Measurements from ENCODE around the gene EXOC4.

DNA sequence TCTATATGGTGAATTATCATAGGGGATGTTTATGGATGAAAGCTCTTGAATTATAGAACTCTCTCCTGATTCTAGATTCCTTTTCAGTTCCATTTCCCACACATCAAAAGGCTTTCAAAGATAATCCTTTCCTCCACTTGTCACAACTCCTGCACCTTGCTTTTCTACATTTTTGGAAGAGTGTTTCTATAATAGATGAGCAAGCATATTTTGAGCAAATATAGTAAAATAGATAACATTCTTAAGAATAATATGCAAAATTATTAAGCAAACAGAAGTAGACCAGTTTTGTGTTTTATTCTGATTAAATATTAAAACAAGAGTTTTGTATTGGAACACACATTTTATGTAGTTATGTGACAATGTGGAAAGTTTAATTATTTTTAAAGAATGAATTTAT lies 340.7 kb downstream of the EXOC4 start:
- TF ChIP-seq EZH2 (IDR thresholded peaks at IDR 0.05) (no peak), POLR2AphosphoS5 (IDR thresholded peaks at IDR 0.05; ENCODE audit: borderline replicate concordance, low read depth, low read length) (no peak), FOXP2 (optimal IDR thresholded peaks at IDR 0.05; ENCODE audit: control extremely low read depth, extremely low read length, insufficient read depth) (no peak)

Data from SK-N-MC (cell line).